Measurements from ENCODE around the gene NDFIP2.

Gene NDFIP2

GRCh38 chr13:79463604-79464003, 17.4 kb upstream of the NDFIP2 start:
- Histone ChIP-seq H3K9ac (no peak overlapping the region), H3K4me2 (no peak overlapping the region), H3K4me1 (ENCODE audit: low read depth, poor library complexity, severe bottlenecking) (no peaks in the 10 kb centered on the region), H3K4me3 (IDR thresholded peaks at IDR 0.05; ENCODE audit: insufficient read depth, low read depth, low read length) (no peak overlapping the region), H3K27me3 (ENCODE audit: insufficient read depth, low read depth) (no peaks in the 10 kb centered on the region), H4K20me1 (ENCODE audit: insufficient read depth) (no peaks in the 10 kb centered on the region), H3K27ac (no peak overlapping the region), H3K36me3 (ENCODE audit: insufficient read depth) (no peaks in the 10 kb centered on the region), H3K79me2 (ENCODE audit: insufficient read depth, low read depth) (no peaks in the 10 kb centered on the region), H2AFZ (ENCODE audit: low read depth) (no peak overlapping the region)
- no peak for TF ChIP-seq CTCF (conservative IDR thresholded peaks at IDR 0.05; ENCODE audit: low read depth, low read length)

- no peak overlapping the region for H3K4me2 ChIP-seq
- no peaks in the 10 kb centered on the region for H3K79me2 ChIP-seq (ENCODE audit: insufficient read depth, low read depth)
- no peak for TF ChIP-seq CTCF (conservative IDR thresholded peaks at IDR 0.05; ENCODE audit: low read depth, low read length)
- H3K36me3 ChIP-seq (ENCODE audit: insufficient read depth), result no peaks in the 10 kb centered on the region
- H4K20me1 ChIP-seq (ENCODE audit: insufficient read depth), result no peaks in the 10 kb centered on the region
- no peaks in the 10 kb centered on the region for H3K27me3 ChIP-seq (ENCODE audit: insufficient read depth, low read depth)
- no peak overlapping the region for H3K9ac ChIP-seq
- H3K4me3 ChIP-seq (IDR thresholded peaks at IDR 0.05; ENCODE audit: insufficient read depth, low read depth, low read length), result no peak overlapping the region
- no peak overlapping the region for H3K27ac ChIP-seq
- H2AFZ ChIP-seq (ENCODE audit: low read depth), result no peak overlapping the region
- H3K4me1 ChIP-seq (ENCODE audit: low read depth, poor library complexity, severe bottlenecking), result no peaks in the 10 kb centered on the region
These were observed 14.1 kb upstream of the NDFIP2 start for GRCh38 chr13:79466872-79467271.

GRCh38 chr13:79468402-79468801, 12.6 kb upstream of the NDFIP2 start:
- no peak for TF ChIP-seq CTCF (conservative IDR thresholded peaks at IDR 0.05; ENCODE audit: low read depth, low read length)
- H3K4me2 ChIP-seq, result no peak overlapping the region

GRCh38 chr13:79468819-79469218, 12.1 kb upstream of the NDFIP2 start:
- no peaks in the 10 kb centered on the region for H3K27me3 ChIP-seq (ENCODE audit: insufficient read depth, low read depth)
- H3K4me3 ChIP-seq (IDR thresholded peaks at IDR 0.05; ENCODE audit: insufficient read depth, low read depth, low read length), result no peak overlapping the region
- H3K27ac ChIP-seq, result no peak overlapping the region
- H4K20me1 ChIP-seq (ENCODE audit: insufficient read depth), result no peaks in the 10 kb centered on the region
- no peak for TF ChIP-seq CTCF (conservative IDR thresholded peaks at IDR 0.05; ENCODE audit: low read depth, low read length)
- H3K9ac ChIP-seq, result no peak overlapping the region
- no peak overlapping the region for H3K4me2 ChIP-seq
- no peaks in the 10 kb centered on the region for H3K79me2 ChIP-seq (ENCODE audit: insufficient read depth, low read depth)
- H3K36me3 ChIP-seq (ENCODE audit: insufficient read depth), result no peaks in the 10 kb centered on the region
- no peak overlapping the region for H2AFZ ChIP-seq (ENCODE audit: low read depth)
- H3K4me1 ChIP-seq (ENCODE audit: low read depth, poor library complexity, severe bottlenecking), result no peaks in the 10 kb centered on the region

More at GRCh38 chr13:79468402-79468801, 12.6 kb upstream of the NDFIP2 start:
- Histone ChIP-seq H3K27ac (no peak overlapping the region), H3K4me1 (ENCODE audit: low read depth, poor library complexity, severe bottlenecking) (no peaks in the 10 kb centered on the region), H2AFZ (ENCODE audit: low read depth) (no peak overlapping the region), H3K27me3 (ENCODE audit: insufficient read depth, low read depth) (no peaks in the 10 kb centered on the region), H3K79me2 (ENCODE audit: insufficient read depth, low read depth) (no peaks in the 10 kb centered on the region), H3K4me3 (IDR thresholded peaks at IDR 0.05; ENCODE audit: insufficient read depth, low read depth, low read length) (no peak overlapping the region), H3K36me3 (ENCODE audit: insufficient read depth) (no peaks in the 10 kb centered on the region), H4K20me1 (ENCODE audit: insufficient read depth) (no peaks in the 10 kb centered on the region), H3K9ac (no peak overlapping the region)

Data from KMS-11 (cell line).